ENCODE data around the gene SSB. TPM values are rescaled to one million over a fixed set of nuclear protein-coding genes. Genes with fewer than 3 reads are reported as not detected.

SSB gene
- total and polyA plus RNA-seq, 2 of the 13 experiments (the other 11 are each of a cell fraction or from before 2014, with no cell fraction given), result 109 to 208 TPM

GRCh38 chr2:169761251-169761969, 37.3 kb upstream of the SSB start (continued):
- TF ChIP-seq ZNF3 (CRISPR knock-in tag; IDR thresholded peaks at IDR 0.05), result no peak
- TF ChIP-seq YY1 (IDR thresholded peaks at IDR 0.05; ENCODE audit: insufficient read depth, insufficient replicate concordance, low read depth, low read length), result peak; percentile 21
- no peak for TF ChIP-seq ZMAT5 (CRISPR knock-in tag; IDR thresholded peaks at IDR 0.05; ENCODE audit: borderline replicate concordance, low read depth)
- TF ChIP-seq NCOR1 (IDR thresholded peaks at IDR 0.05; ENCODE audit: borderline replicate concordance, low read length), result peak; percentile 82; the same call in 1 of the 2 replicates
- no peak for TF ChIP-seq BCLAF1 (IDR thresholded peaks at IDR 0.05)
- no peak for TF ChIP-seq ZNF407 (CRISPR knock-in tag; IDR thresholded peaks at IDR 0.05; ENCODE audit: not compliant biosample characterization)
- TF ChIP-seq RAD21 (CRISPR knock-in tag; IDR thresholded peaks at IDR 0.05), result no peak
- TF ChIP-seq HDAC6 (IDR thresholded peaks at IDR 0.05; ENCODE audit: low read depth, low read length), result no peak
- no peak for TF ChIP-seq IRF2 (CRISPR knock-in tag; IDR thresholded peaks at IDR 0.05)
- TF ChIP-seq FOSL2 (CRISPR knock-in tag; IDR thresholded peaks at IDR 0.05), result peak; percentile 31; the same call in 1 of the 2 replicates
- no peak for TF ChIP-seq ATF6 (CRISPR knock-in tag; conservative IDR thresholded peaks at IDR 0.05)
- TF ChIP-seq PRMT3 (CRISPR knock-in tag; IDR thresholded peaks at IDR 0.05; ENCODE audit: borderline replicate concordance, low read depth), result 0 out of 2 replicates have a peak, but pooled peaks have one; percentile 34
- no peak for TF ChIP-seq GRHL1 (CRISPR knock-in tag; conservative IDR thresholded peaks at IDR 0.05)

Measured in HepG2 (cell line).